Natural killer cell (primary cell): ENCODE data around the gene RPRM. TPM values are rescaled to one million over a fixed set of nuclear protein-coding genes. Genes with fewer than 3 reads are reported as not detected.

Source experiments
- ATAC-seq, 3 donors: fragments of 150-1000 bp in 2 of 3; fragments of 200-7000 bp in 1 of 3; cut with Tn5 transposase; 1 replicate in 1 of 3; 2 replicates in 2 of 3; pipeline ENCODE4 v1.10.0; 2021; ENCODE audit warnings: mild to moderate bottlenecking in 2 of 3, moderate library complexity in 2 of 3
- DNase-seq, 2 donors: peaks; one replicate each; pipeline versions ENCODE4 v3.0.0 to v3.0.0-alpha.2; 2013 to 2021; ENCODE audit warnings: mixed read lengths in 1 of 2
- H3K27ac ChIP-seq: one replicate; pipeline ENCODE4 v1.5.1; 2013; ENCODE audit warnings: mild to moderate bottlenecking, low read length
- H3K27me3 ChIP-seq: one replicate; pipeline ENCODE4 v1.6.1; 2013; ENCODE audit warnings: low read length; ENCODE audit not compliant: control insufficient read depth, insufficient read depth
- H3K36me3 ChIP-seq: one replicate; pipeline ENCODE4 v1.6.1; 2013; ENCODE audit warnings: low read length; ENCODE audit not compliant: control insufficient read depth, insufficient read depth
- H3K4me1 ChIP-seq: one replicate; pipeline ENCODE4 v1.6.1; 2013; ENCODE audit warnings: low read length; ENCODE audit not compliant: control insufficient read depth, insufficient read depth
- H3K4me3 ChIP-seq: one replicate; pipeline ENCODE4 v1.5.1; 2013; ENCODE audit warnings: low read length
- H3K9me3 ChIP-seq: one replicate; pipeline ENCODE4 v1.6.1; 2013; ENCODE audit warnings: low read length; ENCODE audit not compliant: control insufficient read depth, insufficient read depth
- H3K27ac Mint-ChIP-seq, 2 donors: one replicate each; pipeline ENCODE4 v1.8.0; 2022; ENCODE audit warnings: mild to moderate bottlenecking in 2 of 2, mixed read lengths in 2 of 2, moderate library complexity in 1 of 2
- H3K27me3 Mint-ChIP-seq, 2 donors: one replicate each; pipeline ENCODE4 v1.8.0; 2022; ENCODE audit warnings: low read depth in 2 of 2, mixed read lengths in 2 of 2
- H3K36me3 Mint-ChIP-seq: one replicate; pipeline ENCODE4 v1.8.0; 2022; ENCODE audit warnings: mixed read lengths
- H3K4me1 Mint-ChIP-seq, 2 donors: one replicate each; pipeline ENCODE4 v1.8.0; 2022; ENCODE audit warnings: mixed read lengths in 2 of 2
- H3K4me3 Mint-ChIP-seq: one replicate; pipeline ENCODE4 v1.8.0; 2022; ENCODE audit warnings: mild to moderate bottlenecking, moderate library complexity, mixed read lengths
- H3K9me3 Mint-ChIP-seq, 2 donors: one replicate each; pipeline ENCODE4 v1.8.0; 2022; ENCODE audit warnings: mixed read lengths in 2 of 2
- CTCF ChIP-seq: fragments of 200-600 bp; IDR thresholded peaks from one replicate; pipeline ENCODE4 v1.8.0; 2022; ENCODE audit warnings: antibody characterized with exemption
- WGBS: methylation state at CpG from one replicate; pipeline ENCODE4 v1.1.7; 2013; ENCODE audit warnings: missing lambda C conversion rate; ENCODE audit not compliant: insufficient coverage; 5-methylcytosine and 5-hydroxymethylcytosine counted together
- intact Hi-C: fragments of 100-400 bp; cut with micrococcal nuclease; formaldehyde crosslinking; loops from one replicate; pipeline ENCODE4 v1.14.2; 2022
- total RNA-seq, 4 donors: library from RNA; stranded (reverse); fragments of 120-200 nt in 1 of 4; gene quantifications; one replicate each; pipeline versions ENCODE4 v1.2.3 to v1.2.4, GENCODE V29; 2013 to 2022

Gene RPRM
- total RNA-seq, 3 donors from 2014 or later (not counting 1 experiment from before 2014, with no cell fraction given): not detected

GRCh38 chr2:153433403-153433802 is 45.2 kb downstream of the RPRM start:
- Mint-ChIP-seq H3K27ac (no peak overlapping the region), H3K27me3 (no peaks in the 10 kb centered on the region), H3K4me3 (no peak overlapping the region), H3K36me3 (no peaks in the 10 kb centered on the region), H3K9me3 (peaks cover 3 to 5% of the 10 kb centered on the region in 2 donors), H3K4me1 (no peaks in the 10 kb centered on the region)
- no peaks in the 10 kb centered on the region for H3K4me1 ChIP-seq
- no peaks in the 10 kb centered on the region for H3K36me3 ChIP-seq
- ATAC-seq (no peak), DNase-seq (no peak)
- 80% methylated on average over 1 of the region's 3 CpGs for WGBS
- intact Hi-C loops: no loop called here
- no peak overlapping the region for H3K4me3 ChIP-seq
- H3K27me3 ChIP-seq: no peaks in the 10 kb centered on the region
- no peaks in the 10 kb centered on the region for H3K9me3 ChIP-seq
- no peak overlapping the region for H3K27ac ChIP-seq
- no peak for TF ChIP-seq CTCF

- H3K4me1 Mint-ChIP-seq: no peaks in the 10 kb centered on the region
These were observed 46.2 kb downstream of the RPRM start for GRCh38 chr2:153432381-153432780.

DNA sequence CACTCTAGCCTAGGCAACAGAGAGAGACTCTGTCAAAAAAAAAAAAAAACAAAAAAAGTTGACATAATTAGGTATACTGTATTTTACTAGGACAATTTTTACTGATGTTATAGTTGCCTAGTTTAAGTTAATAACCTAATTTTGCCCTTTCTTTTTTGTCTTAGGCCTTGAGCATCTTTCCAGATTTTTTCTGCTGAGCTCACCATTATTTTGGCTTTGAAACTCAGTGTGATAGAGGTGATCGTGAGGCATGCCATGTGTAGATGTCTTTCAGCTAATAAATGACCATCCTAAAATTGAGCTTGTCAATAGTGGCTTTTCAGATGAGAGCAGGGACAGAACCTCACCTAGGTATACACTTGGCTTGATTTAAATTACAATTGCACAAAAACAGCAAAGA is 47.4 kb downstream of the RPRM start:
- Histone ChIP-seq H3K27me3 (no peaks in the 10 kb centered on the region), H3K4me3 (no peak overlapping the region), H3K36me3 (no peaks in the 10 kb centered on the region), H3K9me3 (no peaks in the 10 kb centered on the region), H3K4me1 (no peaks in the 10 kb centered on the region), H3K27ac (no peak overlapping the region)
- Mint-ChIP-seq H3K4me3 (no peak overlapping the region), H3K36me3 (no peaks in the 10 kb centered on the region), H3K4me1 (no peaks in the 10 kb centered on the region), H3K27ac (no peak overlapping the region), H3K27me3 (no peaks in the 10 kb centered on the region), H3K9me3 (peaks cover 0 to 2% of the 10 kb centered on the region in 2 donors)
- intact Hi-C loops: no loop called here
- ATAC-seq (no peak), DNase-seq (no peak)
- WGBS: 77% methylated on average over 1 of the region's 1 CpG
- TF ChIP-seq CTCF: no peak

More at GRCh38 chr2:153432381-153432780, 46.2 kb downstream of the RPRM start:
- Mint-ChIP-seq H3K27me3 (no peaks in the 10 kb centered on the region), H3K9me3 (peaks cover 3 to 4% of the 10 kb centered on the region in 2 donors), H3K27ac (no peak overlapping the region), H3K36me3 (no peaks in the 10 kb centered on the region), H3K4me3 (no peak overlapping the region)
- no peak for ATAC-seq
- intact Hi-C loops: no loop called here
- no peak for TF ChIP-seq CTCF
- Histone ChIP-seq H3K27me3 (no peaks in the 10 kb centered on the region), H3K4me1 (no peaks in the 10 kb centered on the region), H3K4me3 (no peak overlapping the region), H3K27ac (no peak overlapping the region), H3K36me3 (no peaks in the 10 kb centered on the region), H3K9me3 (no peaks in the 10 kb centered on the region)
- 87% methylated on average over 1 of the region's 2 CpGs for WGBS
- no peak for DNase-seq
